Stimulated activated CD4-positive, alpha-beta T cell treated with anti-CD3 and anti-CD28 coated beads, Interleukin-1b, Interleukin-23, amount 100 ng/mL, for 4 hours (primary cell): Measurements from ENCODE around the gene RGS19.

ENCODE experiments used
- DNase-seq, 2 donors: peaks; one replicate each; pipeline ENCODE4 v3.0.0-alpha.2; 2020; ENCODE audit warnings: low read depth in 2 of 2

RGS19 gene

DNA sequence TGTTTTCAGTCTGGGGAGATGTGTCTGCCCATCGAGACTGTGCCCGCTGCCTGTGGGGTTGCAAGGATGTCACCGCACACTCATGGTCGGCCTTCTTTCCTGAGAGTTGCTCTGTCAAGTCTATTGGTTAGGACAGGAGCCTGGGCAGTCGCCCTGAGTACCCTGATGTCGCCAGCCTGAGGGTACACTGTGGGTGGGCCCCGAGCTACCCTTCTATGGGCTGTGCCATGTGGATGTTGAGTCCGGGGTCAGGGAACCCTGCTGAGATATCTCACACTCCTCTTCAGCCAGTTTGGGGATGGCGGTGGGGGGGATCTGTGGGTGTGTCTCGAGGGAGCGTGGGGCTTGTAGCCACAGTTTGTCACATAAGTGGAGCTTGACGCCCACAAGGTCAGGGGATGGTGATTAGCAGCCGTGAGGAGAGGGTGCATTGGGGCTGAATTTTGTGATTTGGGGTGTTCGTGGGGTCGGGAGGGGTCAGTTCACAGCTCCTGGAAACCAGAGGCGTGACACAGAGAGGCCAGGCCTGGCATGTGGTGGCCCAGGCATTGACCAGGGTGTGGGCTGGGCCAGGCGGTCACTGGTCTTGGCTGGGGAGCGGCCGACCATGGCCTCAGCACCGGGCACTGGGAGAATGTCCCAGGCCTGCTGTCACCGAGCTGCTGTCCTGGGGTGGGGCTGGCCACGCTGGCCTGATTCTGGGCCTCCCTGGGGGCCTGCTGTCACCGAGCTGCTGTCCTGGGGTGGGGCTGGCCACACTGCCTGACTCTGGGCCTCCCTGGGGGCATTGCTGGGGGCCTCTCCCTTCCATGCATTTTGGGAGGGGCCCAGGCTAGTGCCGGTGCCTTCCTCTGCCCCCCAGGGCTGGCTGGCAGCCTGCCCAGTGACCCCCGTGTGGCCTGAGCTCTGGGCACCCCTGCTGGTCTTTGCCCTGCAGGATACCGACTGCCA lies 29.7 kb upstream of the RGS19 start:
- no peak for DNase-seq

DNA sequence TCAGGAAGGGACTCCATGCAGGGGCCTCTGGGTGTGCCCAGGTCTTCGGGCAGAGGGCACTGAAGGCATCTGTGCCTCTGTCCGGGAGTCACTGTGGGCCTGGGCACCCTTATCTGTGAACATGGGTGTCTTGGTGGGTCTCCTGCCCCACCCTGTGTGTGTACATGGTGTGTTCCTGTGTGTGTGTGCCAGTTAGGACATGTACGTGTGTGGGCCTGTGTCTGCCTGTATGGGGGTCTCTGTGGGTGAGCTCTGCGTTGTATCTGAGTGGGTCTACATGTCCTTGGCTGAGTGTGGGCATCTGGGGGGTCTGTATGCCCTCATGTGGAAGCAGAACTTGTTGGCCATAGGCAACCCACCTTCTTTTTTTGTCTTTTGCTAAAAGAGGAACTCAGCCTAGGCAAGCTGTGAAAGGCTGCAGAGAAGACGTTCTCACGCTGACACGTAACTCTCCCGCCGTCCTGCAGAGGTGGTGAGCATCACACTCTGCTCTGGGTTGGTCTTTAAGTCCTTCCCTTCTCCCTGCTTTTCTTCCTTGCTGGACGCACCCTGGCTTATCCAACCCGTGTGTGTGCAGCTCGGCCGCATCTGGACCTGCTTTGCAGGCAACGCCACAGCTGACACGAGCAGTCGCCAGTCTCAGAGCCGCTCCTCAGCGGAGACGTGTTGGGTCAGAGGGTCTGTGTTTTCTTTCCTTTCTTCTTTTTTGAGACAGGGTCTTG lies 28.6 kb upstream of the RGS19 start:
- DNase-seq, result no peak

DNA sequence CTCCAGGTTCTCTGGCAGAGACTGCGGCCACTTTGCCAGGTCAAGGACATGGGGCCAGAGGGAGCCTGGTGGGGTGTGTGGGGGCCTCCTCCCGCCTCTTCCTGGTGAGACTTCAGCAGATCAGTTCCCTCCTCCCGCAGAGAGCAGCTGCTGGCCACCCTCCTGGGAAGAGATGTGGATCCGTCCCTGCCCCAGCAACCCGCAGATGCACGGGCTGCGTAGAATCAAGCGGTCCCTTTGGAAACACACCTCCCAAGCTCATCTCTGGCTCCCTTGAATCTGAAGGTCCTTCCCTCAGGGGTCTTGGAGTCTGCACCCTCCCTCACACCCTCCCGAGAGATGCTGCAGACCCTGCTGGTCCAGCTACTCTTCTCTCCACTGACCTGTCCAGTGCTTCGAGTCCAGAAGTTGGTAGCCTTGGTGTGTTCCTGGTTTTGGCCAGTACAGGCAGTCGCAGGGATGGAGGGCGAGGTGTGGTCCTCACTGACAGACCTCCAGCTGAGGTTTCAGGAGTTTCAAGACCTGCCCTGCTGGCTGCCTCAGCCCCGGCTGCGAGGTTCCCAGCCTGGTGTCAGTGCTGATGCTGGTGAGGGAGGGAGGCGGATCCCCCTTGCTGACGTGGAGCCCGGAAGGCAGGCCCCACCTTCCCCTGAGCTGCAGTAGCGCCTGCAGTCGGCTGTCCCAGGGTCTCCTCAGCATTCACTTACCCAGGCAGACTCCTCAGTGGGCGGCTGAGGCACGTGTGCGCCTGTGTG lies 27.8 kb upstream of the RGS19 start, which contains the start of gene NPBWR2:
Gene NPBWR2, minus strand, starts transcription at position 585 of the 755 bp plus-strand sequence. CDS start 734 bp downstream, outside the sequence.
- DNase-seq, result no peak

DNA sequence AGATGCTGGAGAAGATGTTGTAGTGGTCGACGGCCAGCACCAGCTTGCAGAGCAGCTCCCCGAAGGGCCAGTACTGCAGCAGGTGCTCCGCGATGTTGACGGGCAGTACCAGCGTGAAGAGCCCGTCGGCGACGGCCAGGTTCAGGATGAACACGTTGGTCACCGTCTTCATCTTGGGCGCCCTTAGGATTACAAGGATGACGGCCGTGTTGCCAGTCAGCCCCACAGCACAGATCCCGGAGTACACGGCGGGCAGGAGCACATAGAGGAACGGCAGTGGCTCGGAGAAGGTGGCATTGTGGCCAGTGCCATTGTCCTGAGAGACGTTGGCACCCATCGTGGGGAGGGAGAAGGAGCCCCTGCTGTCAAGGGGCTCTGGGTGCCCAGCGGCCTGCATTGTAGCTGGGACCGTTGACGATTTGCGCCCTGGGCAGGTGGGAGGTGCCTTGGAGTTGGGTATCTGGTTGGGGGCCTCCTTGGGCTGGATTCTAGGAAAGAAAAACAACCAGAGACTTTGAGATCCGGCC lies 27.2 kb upstream of the RGS19 start:
- no peak for DNase-seq

DNA sequence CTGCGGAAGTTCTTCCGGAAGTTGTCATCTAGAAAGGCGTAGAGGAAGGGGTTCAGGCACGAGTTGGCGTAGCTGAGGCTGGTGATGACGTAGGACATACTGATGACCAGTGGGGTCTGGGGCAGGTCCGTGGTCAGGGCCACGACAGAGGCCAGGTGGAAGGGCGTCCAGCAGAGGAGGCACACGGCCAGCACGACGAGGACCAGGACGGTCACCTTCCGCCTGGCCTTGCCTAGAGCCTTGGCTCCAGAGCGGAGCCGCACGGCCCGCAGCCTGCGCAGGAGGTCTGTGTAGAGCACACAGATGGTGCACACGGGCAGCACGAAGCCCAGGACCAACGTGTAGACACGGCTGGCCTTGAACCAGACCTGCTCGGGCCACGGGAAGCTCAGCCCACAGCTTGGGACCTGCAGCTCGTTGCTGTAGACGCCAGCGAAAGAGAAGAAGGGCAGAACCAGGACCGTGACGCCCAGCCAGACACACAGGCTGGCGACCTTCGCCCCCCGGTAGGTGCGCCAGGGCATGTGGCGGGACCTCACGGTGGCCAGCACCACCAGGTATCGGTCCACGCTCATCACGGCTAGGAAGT lies 26.6 kb upstream of the RGS19 start:
- no peak for DNase-seq

DNA sequence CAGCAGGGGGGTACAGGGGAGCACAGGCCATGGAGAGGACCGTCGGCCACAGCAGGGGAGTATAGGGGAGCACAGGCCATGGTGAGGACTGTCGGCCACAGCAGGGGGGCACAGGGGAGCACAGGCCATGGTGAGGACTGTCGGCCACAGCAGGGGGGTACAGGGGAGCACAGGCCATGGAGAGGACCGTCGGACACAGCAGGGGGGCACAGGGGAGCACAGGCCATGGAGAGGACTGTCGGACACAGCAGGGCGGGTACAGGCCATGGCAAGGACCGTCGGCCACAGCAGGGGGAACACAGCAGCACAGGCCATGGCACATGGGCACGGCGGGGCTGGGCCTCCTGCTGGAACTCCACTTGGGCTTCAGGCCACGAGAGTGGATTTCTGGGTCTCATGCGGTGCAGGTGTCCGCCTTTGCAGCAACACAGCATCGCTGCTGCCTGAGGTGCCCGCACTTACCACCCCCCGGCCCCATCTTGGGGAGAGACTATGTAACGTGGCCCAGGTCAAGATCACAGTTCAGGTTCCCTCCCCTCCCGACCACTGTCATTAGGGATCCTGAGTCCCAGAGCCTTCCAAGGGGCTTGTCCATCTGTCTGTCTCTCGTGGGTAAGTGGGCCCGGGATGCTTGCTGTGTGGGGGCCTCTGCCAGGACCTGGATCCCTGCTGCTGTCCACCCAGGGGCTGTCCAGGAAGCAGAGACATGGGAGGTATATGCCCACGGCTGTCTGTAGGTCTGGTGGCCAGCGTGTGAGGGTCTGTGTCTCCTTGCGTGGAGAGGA lies 25.5 kb upstream of the RGS19 start:
- no peak for DNase-seq

DNA sequence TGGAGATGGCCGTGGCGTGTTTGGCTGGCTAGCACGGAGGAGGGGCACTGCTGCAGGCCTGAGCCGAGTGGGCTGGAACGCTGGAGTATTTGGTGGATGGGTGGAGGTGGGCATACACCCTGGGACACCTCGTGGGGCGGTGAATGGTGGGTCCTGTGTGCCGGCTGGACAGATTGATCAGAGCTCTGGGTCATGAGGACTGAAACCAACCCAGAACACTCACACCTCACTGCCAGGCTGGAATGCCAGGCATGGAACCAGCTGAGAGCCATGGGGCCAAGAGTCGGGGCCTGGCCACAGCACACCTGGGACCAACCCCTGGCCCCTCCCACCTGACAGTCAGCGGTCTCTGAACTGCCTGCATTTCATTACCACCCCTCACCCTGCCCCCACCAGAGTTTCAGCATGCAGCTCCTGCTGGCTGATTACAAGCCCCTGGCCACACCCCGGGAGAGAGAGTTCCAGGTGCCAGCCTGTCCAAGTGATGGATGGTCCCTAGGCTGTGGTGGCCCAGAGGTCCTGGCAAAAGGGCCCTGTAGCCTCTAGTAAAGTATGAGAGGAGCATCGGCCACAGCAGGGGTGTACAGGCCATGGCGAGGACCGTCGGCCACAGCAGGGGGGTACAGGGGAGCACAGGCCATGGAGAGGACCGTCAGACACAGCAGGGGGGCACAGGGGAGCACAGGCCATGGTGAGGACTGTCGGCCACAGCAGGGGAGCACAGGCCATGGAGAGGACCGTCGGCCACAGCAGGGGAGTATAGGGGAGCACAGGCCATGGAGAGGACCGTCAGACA lies 24.8 kb upstream of the RGS19 start:
- no peak for DNase-seq

DNA sequence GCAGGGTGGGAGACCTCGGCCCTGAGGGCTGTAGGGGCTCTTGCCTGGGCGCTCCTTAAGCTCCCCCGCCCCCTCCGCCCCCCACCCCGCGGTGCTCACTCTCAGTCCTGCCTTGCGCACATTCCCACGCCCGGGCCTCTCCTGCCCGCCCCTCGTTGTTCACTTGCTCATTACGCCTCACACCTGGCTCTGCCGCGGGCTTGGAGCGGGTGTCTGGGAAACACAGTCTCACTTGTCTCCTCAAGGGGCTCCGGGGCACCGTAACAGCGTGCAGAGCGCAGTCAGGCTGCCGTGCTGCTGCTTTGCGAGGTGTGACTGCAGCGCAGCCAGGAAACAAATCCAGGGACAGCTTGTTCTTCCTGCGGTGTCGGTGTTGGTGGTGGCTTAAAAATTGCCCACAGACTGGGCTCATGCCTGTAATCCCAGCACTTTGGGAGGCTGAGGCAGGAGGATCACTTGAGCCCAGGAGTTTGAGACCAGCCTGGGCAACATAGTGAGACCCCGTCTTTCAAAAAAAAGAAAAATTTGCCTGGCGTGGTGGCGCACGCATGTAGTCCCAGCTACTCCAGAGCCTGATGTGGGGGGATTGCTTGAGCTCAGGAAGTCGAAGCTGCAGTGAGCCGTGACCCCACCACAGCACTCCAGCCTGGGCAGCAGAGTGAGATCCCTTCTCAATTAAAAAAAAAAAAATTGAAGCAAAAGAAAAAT lies 23.5 kb upstream of the RGS19 start:
- no peak for DNase-seq

DNA sequence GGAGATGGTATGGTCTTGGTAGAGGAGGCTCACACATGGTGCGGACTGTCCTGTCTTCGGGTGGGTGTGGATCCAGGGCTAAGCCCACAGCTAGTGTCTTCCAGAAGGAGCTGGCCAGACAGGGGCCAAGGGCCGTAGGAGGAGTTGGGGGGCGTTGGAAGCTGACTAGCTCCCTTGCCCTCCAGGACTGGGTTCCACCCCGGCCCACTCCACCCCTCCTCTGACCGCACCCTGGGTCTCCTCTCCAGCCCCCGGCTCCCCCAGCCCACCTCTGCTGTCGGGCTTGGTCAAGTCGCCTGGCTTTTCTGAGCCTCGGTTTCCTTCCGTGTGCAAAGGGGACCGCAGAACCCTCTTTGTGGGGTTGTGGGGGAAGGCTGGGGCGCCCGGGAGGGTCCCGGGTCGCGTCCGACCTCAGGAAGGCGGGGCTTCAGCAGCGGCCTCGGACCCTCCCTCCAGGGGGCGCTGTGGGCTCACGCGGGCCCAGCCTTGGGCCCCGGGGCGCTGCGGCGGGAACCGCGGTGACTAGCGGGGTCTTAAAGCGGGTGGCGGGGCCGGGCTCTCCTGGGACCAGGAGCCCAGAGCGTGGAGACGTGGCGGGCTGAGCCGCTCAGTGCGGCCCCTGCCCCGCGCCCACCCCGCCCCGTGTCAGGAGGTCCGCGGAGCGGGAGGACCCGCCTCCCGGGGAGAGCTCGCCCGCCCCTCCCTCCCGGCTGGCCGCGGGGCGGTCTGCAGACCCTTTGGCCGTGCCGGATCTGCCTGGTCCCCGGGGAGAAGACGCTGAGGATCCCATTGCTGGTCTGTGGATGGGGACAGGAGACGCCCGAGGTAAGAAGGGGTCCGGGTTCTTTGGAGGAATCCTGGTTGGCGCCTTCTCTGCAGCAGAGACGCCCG lies 22.7 kb upstream of the RGS19 start:
- peak; percentile 43 to 68 for DNase-seq

DNA sequence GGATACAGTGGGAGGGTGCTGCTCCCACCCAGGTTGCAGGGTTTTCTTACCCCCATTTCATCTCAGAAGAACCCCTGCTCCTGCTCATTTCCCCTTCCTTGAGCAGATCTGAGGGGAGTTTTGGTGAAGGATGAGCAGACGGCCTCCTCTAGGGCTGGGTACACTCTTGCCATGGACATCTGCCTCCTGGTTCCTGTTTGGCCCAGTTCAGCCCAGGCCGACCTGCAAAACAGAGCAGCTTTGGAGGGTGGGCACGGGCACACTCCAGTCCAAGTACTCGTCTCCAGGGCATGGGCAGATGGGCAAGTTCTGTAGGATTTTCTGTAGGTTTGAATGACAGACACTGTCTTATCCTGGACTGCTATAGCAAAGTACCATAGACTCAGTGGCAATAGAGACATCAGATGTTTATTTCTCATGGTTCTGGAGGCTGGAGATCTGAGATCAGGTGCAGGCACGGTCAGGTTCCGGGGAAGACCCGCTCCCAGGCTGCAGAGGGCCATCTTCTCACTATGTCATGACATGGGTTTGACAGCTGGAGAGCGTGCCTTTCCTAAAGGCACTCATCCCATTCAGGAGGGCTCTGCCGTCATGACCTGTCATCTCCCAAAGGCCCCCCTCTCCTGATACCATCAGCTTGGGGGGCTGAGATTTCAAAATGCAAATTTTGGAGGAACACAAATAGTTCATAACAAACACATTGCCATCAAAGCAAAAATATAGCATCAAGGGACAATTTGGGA lies 21.8 kb upstream of the RGS19 start:
- no peak for DNase-seq

DNA sequence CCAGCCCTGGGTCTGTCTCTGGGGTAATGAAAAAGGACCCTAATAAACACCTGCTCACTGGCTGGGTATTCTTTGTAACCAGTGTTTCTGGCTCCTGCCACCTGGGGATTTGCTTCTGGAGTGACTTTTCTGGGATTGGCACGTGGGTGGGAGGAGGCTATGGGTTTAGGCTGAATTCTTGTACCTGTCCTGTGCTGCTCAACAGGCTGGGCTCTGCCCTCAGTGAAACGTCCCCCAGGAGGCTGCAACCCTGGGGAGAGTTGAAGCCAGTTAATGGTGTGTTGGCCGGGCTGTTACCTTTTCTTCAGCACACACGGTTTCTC lies 21.2 kb upstream of the RGS19 start:
- no peak for DNase-seq

DNA sequence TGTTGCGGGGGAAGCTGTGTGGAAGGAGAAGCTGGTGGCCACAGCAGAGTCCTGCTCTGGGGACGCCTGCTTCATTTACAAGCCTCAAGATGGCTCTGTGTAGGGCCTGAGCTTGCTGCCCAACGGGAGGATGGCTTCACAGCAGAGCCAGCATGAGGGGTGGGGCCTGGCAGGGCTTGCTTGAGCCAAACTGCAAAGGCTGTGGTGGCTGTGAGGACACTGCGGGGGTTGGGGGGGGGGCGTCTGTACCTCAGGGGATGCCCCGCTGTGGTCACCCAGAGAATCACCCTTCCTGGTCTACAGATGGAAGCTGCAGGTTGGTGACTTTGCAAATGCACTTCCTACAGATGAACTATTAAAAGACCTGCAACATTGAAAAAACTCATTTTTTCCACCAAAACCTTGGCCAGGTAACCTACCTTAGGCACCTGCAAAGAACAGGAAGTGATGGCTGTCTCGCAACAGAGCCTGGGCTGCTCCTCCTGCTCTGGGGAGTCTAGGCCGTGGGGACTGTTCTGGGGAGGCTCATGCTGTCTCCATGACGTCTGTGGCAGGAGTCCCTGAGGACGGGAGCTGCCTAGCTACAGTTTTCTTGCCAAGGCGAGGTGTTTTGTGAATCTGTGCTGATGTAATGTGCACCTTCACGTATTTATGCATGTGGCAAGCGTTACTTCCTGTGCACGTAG lies 20.7 kb upstream of the RGS19 start:
- DNase-seq, result no peak

DNA sequence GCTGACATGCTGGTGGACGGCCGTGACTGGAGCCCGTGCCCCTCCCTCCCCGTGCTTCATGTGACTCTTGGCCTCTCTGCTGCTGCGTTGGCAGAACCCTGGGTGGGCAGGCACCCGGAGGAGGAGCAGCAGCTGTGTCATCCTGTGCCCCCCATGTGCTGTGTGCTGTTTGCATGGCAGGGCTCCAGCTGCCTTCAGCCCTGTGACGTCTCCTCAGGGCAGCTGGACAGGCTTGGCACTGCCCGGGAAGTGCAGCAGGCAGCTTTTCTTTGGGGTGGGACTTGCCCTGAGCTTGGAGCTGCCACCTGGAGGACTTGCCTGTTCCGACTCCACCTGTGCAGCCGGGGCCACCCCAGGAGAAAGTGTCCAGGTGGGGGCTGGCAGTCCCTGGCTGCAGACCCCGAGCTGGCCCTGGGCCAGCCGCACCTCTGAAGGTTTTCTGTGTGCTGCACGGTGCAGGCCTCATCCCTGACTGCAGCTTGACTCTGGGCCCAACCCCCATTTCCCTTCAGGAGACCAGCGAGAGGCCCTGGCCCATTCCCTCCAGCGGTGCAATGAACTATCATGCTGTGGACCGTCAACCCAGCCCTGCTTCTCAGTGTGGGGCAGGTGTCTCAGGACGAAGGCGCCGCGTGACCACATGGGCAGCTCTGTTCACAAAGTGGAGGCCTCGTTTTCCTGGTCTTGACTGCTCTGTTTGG lies 19.9 kb upstream of the RGS19 start:
- DNase-seq, result no peak

DNA sequence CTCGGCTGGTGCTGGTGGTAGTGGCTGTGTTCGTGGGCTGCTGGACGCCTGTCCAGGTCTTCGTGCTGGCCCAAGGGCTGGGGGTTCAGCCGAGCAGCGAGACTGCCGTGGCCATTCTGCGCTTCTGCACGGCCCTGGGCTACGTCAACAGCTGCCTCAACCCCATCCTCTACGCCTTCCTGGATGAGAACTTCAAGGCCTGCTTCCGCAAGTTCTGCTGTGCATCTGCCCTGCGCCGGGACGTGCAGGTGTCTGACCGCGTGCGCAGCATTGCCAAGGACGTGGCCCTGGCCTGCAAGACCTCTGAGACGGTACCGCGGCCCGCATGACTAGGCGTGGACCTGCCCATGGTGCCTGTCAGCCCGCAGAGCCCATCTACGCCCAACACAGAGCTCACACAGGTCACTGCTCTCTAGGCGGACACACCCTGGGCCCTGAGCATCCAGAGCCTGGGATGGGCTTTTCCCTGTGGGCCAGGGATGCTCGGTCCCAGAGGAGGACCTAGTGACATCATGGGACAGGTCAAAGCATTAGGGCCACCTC lies 19.2 kb upstream of the RGS19 start:
- no peak for DNase-seq

DNA sequence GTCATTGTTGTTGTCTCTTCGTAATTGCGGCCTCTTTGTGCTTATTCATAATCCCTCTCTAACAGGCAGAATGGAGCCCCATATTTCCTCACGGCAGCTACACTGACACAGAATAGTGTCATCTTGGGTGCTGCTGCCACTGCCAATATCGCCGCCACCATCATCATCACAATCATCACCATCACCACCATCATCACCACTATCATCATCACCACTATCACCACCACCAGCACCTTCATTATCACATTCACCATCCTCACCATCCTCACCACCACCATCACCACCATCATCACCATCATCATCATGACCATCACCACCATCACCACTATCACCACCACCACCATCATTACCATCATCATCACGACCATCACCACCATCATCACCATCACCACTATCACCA lies 17.2 kb upstream of the RGS19 start:
- no peak for DNase-seq

DNA sequence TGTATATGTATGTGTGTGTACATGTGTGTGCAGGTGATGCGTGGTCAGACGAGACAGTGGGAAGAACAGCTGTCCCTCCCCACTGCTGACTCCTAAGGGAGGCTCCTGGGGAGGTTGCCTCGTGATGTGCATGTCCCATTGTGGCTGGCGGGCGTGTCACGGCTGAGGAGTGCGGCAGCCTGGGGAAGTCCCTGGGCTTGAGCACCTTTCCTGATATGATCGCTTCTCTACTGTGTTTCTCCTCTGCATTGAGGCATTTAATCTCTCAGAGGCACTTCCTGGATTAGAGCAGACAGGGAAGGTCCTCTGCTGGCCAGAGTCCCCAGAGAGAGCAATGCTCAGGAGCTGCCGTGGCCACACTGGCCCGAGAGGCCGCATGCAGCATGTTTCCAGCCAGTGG lies 16.6 kb upstream of the RGS19 start:
- DNase-seq, result no peak
